K562 (cell line): Measurements from ENCODE around the gene TK1. TPM values are rescaled to one million over a fixed set of nuclear protein-coding genes. Genes with fewer than 3 reads are reported as not detected.
A peak's percentile ranks its signal among the peaks of the same experiment; 100 is the strongest.

Experiments
- FOXM1 ChIP-seq, 2 experiments: fragments of 450-650 bp in 1 of 2; sonication (generic) in 1 of 2; formaldehyde crosslinking in 1 of 2; IDR thresholded peaks; 2 replicates each; pipeline versions ENCODE4 v1.6.1 to v1.9.0; 2017 to 2022; ENCODE audit warnings: low read depth in 2 of 2, mild to moderate bottlenecking in 2 of 2, missing genetic modification reagents in 1 of 2, moderate library complexity in 1 of 2
- KDM4B ChIP-seq, 2 experiments: fragments of 450-650 bp in 1 of 2; sonication (generic) in 1 of 2; IDR thresholded peaks; 2 replicates each; pipeline ENCODE4 v1.6.1; 2016 to 2017; ENCODE audit warnings: borderline replicate concordance in 2 of 2, antibody characterized with exemption in 1 of 2, low read depth in 1 of 2, mild to moderate bottlenecking in 1 of 2
- NR2C1 ChIP-seq, 2 experiments: fragments of 450-650 bp; IDR thresholded peaks; 2 replicates each; pipeline ENCODE4 v1.6.1; 2017; ENCODE audit warnings: mild to moderate bottlenecking in 2 of 2, antibody characterized with exemption in 1 of 2, inconsistent platforms in 1 of 2, missing compliant biosample characterization in 1 of 2, missing genetic modification characterization in 1 of 2
- PCBP1 ChIP-seq: fragments of 200-400 bp; formaldehyde crosslinking; IDR thresholded peaks from 2 replicates; pipeline ENCODE4 v1.6.1; 2018; ENCODE audit warnings: mild to moderate bottlenecking, low read depth, low read length; ENCODE audit not compliant: poor library complexity, severe bottlenecking
- SIX5 ChIP-seq, 2 experiments: IDR thresholded peaks; 2 replicates each; pipeline ENCODE4 v1.6.1; 2011; ENCODE audit warnings: low read length in 2 of 2, borderline replicate concordance in 1 of 2, low read depth in 1 of 2, mild to moderate bottlenecking in 1 of 2, moderate library complexity in 1 of 2; ENCODE audit not compliant: insufficient read depth in 1 of 2
- ZNF511 ChIP-seq: sonication (generic); formaldehyde crosslinking; IDR thresholded peaks from 2 replicates; pipeline ENCODE4 v1.8.0; 2022; ENCODE audit warnings: mild to moderate bottlenecking, missing genetic modification reagents
- ZNF740 ChIP-seq, 3 experiments: fragments of 200-800 bp in 1 of 3; sonication (Bioruptor generic) in 1 of 3; sonication (generic) in 1 of 3; formaldehyde crosslinking in 1 of 3; IDR thresholded peaks; 2 replicates each; pipeline versions ENCODE4 v1.6.1 to v1.8.0; 2016 to 2022; ENCODE audit warnings: mild to moderate bottlenecking in 2 of 3, missing compliant biosample characterization in 2 of 3, missing genetic modification characterization in 2 of 3, missing genetic modification reagents in 1 of 3
- polyA plus RNA-seq, 8 experiments: library from polyadenylated mRNA; depleted of rRNA in 4 of 8; stranded (reverse) in 5 of 8; unstranded in 3 of 8; fragments of >200 nt; fragmentation: Nextera tagmentation in 2 of 8; fragmentation: Illumina TruSeq in 1 of 8; extraction: Ambion mirVana in 2 of 8; extraction: Trizol in 1 of 8; gene quantifications; 2 replicates each; pipeline versions ENCODE4 v1.2.1 to v1.2.3, GENCODE V29; 2011 to 2014; ENCODE audit warnings: inconsistent platforms in 1 of 8, missing spikeins in 1 of 8
- total RNA-seq, 7 experiments: library from RNA; depleted of rRNA in 6 of 7; stranded (reverse); fragments of >200 nt in 6 of 7; fragmentation: Illumina TruSeq in 2 of 7; extraction: Trizol in 2 of 7; gene quantifications; 2 replicates each; pipeline versions ENCODE4 v1.2.1 to v1.2.3, GENCODE V29; 2011 to 2021; ENCODE audit warnings: low replicate concordance in 1 of 7
- TF ChIP-seq, protein P1 (sequence below): fragments of 450-650 bp; formaldehyde crosslinking; IDR thresholded peaks from 2 replicates; pipeline ENCODE4 v1.4.0; 2020; ENCODE audit warnings: mild to moderate bottlenecking, mixed read lengths
- TF ChIP-seq, protein P2 (sequence below): fragments of 450-650 bp; IDR thresholded peaks from 2 replicates; pipeline ENCODE4 v1.6.1; 2017; ENCODE audit warnings: antibody characterized with exemption

Gene TK1
- total and polyA plus RNA-seq, 9 of the 15 experiments (the other 6 are each of a cell fraction or from before 2014, with no cell fraction given), result 8.4 to 280 (median 103) TPM

- TF ChIP-seq, protein P1, sequence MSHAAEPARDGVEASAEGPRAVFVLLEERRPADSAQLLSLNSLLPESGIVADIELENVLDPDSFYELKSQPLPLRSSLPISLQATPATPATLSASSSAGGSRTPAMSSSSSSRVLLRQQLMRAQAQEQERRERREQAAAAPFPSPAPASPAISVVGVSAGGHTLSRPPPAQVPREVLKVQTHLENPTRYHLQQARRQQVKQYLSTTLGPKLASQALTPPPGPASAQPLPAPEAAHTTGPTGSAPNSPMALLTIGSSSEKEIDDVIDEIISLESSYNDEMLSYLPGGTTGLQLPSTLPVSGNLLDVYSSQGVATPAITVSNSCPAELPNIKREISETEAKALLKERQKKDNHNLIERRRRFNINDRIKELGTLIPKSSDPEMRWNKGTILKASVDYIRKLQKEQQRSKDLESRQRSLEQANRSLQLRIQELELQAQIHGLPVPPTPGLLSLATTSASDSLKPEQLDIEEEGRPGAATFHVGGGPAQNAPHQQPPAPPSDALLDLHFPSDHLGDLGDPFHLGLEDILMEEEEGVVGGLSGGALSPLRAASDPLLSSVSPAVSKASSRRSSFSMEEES, result no peak
- TF ChIP-seq, protein P2, sequence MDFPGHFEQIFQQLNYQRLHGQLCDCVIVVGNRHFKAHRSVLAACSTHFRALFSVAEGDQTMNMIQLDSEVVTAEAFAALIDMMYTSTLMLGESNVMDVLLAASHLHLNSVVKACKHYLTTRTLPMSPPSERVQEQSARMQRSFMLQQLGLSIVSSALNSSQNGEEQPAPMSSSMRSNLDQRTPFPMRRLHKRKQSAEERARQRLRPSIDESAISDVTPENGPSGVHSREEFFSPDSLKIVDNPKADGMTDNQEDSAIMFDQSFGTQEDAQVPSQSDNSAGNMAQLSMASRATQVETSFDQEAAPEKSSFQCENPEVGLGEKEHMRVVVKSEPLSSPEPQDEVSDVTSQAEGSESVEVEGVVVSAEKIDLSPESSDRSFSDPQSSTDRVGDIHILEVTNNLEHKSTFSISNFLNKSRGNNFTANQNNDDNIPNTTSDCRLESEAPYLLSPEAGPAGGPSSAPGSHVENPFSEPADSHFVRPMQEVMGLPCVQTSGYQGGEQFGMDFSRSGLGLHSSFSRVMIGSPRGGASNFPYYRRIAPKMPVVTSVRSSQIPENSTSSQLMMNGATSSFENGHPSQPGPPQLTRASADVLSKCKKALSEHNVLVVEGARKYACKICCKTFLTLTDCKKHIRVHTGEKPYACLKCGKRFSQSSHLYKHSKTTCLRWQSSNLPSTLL, result no peak
- TF ChIP-seq NR2C1 (IDR thresholded peaks at IDR 0.05) (no peak), NR2C1 (tag; IDR thresholded peaks at IDR 0.05) (no peak), ZNF740 (CRISPR knock-in tag; IDR thresholded peaks at IDR 0.05) (peak; percentile 28; the same call in 1 of the 2 replicates), ZNF740 (tag; IDR thresholded peaks at IDR 0.05) (no peak), FOXM1 (IDR thresholded peaks at IDR 0.05; ENCODE audit: low read depth) (no peak), FOXM1 (CRISPR knock-in tag; IDR thresholded peaks at IDR 0.05; ENCODE audit: low read depth) (no peak), SIX5 (IDR thresholded peaks at IDR 0.05; ENCODE audit: borderline replicate concordance in 1 of 2, insufficient read depth in 1 of 2, low read depth in 1 of 2, low read length in 2 of 2) (no peak), PCBP1 (peak; percentile 25), KDM4B (IDR thresholded peaks at IDR 0.05; ENCODE audit: borderline replicate concordance in 2 of 2, low read depth in 1 of 2) (no peak), ZNF511 (CRISPR knock-in tag) (no peak)
Measured at GRCh38 chr17:78132084-78132676, 54.7 kb downstream of the TK1 start (continued).
